Stimulated activated CD4-positive, alpha-beta T cell treated with anti-CD3 and anti-CD28 coated beads, Interleukin-2, amount 100 ng/mL, for 4 hours (primary cell): Measurements from ENCODE around the gene MAP9.
"Not testable (repeated sequence)": the region's sequence is repeated elsewhere in the genome, so short reads cannot be mapped to it uniquely, and the experiment has no call there.

Source experiments
- DNase-seq: peaks from one replicate; pipeline ENCODE4 v3.0.0-alpha.2; 2020; ENCODE audit warnings: low read depth

Gene MAP9

DNA sequence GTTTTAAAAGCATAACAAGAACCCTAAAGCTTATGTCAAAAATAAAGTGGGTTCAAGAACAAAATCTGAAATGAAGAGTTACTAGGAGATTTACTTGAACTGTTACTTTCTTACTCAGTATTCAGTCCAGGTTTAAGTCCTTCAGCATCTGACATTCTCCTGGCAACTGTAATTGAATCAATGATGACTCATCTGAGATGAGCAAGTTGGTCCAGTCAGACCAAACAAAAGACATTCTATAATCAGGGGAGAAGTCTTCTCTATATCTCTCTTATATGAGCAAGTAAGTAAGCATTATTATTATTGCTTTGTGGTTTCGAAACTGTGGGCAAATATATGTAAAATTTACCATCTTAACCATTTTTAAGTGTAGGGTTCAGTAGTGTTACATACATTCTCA, 34.6 kb downstream of the MAP9 start:
- no peak for DNase-seq

GRCh38 chr4:155339999-155340398, 36.8 kb downstream of the MAP9 start:
- no peak for DNase-seq

- DNase-seq: no peak
These were observed 37.2 kb downstream of the MAP9 start for GRCh38 chr4:155339588-155339987.

GRCh38 chr4:155338196-155338595, 38.6 kb downstream of the MAP9 start:
- DNase-seq: no peak

DNA sequence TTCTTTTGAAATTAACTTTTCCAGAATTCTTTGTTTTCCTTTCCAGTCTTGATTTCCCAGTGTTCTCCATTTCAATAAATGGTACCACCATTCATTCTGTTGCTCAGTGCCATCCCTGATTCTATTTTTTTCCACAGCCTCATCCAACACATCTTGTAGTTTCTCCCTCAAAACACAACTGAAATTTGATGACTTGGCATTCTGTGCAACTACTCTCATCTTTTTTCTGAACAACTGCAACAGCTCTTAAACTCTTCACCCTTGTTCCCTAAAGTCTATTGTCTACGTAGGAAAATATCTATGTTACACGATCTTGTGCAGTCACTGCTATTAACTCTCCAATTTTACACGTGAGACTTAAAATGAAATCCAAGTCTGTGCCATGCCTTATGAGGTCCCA, 40.5 kb downstream of the MAP9 start:
- no peak for DNase-seq

DNA sequence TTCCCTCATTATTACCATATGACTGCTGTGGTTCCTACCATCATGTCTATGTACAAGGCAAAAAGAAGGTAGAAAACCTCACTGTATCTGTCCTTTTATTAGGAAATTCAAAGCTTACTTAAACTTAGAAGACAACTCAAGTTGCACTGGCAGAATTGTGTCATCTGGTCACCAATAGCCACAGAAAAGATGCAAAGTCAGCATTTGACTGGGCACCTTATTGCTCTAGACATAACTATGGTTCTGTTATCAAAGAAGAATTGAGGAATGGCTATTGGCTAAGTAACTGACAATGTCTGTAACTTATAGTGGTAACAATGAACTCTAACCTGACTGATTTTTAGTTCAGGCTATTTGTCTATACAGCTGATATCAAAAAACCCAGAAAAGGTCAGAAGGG, 45.3 kb downstream of the MAP9 start:
- DNase-seq: no peak

DNA sequence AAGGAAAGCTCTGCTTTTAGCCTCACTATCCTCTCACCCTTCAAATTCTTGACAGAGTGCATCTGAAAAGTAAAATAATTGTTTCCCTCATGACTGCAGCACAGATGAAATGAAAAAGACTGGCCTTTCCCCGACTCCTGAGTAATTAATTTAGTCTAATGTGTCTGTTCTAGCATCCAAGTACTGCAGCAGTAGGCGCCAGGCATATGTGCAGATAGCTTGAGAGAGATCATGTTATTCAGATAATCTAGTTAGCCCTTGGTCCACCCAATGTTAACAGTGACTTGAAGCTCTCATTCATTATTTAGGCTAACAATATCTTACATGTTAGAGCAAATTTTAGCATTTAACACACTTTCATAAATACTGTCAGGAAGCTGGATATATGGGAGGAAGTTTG, 54.0 kb downstream of the MAP9 start:
- DNase-seq: no peak

- DNase-seq: no peak
These were observed 55.8 kb downstream of the MAP9 start for GRCh38 chr4:155321006-155321405.

- no peak for DNase-seq
These were observed 57.2 kb downstream of the MAP9 start for GRCh38 chr4:155319516-155319915.

DNA sequence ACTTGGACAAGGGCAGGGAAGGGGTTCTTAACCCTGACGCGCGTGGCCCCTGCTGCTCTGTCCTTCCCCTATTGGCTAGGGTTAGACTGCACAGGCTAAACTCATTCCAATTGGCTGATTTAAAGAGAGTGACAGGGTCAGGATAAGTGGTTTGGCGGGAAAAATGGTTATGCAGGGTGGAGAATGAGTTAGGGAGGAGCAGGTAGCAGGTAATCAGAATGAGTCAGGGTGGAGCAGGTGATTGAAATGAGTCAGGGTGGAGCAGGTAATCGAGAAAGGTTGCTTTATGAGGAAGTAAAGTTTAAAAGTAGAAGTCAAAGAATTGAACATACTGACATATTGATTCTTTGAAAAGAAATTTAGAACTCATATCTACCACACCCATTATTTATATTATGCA, 64.7 kb downstream of the MAP9 start:
- not testable (repeated sequence) for DNase-seq

GRCh38 chr4:155307731-155308277, 69.0 kb downstream of the MAP9 start:
- no peak for DNase-seq

DNA sequence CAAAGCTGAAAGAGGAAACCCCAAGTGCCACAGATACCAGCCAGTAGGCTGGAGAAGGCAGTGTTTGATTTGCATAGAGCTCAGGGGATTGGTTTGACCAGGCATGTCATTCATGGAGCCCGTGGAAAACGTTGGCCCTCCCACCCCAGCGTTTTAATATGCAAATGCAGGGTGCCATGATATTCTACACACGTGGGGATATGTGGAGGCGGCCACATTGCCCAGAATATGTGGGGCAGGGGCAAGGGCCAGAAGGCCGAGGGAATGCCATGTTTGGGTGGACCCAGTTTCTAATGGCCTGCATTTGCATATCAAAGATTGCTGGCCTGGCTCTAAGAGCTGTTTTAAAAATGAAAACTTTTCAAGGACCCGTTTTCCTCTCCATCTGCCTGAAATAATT, 71.1 kb downstream of the MAP9 start:
- no peak for DNase-seq

DNA sequence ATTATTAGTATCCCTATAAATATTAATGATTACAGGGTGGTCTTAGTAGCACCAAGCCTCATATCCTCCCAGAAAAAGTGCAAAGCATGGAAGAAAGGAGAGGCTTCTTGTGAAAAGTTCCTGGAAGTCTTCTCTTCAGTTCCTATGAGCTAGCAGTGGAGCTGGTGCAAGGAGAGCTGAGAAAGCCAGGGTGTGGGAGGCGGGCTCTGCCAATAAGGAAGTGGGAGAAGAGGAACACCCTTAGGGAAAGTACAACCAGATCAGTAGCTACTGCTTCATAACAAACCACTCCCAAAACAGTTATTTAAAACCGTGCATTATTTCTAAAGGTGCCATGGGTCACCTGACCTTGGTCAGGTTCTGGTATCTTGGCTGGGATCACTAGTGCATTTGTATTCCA, 72.4 kb downstream of the MAP9 start:
- no peak for DNase-seq

- DNase-seq: no peak
These were observed 77.7 kb downstream of the MAP9 start for GRCh38 chr4:155299103-155299502.
